GM21528 (cell line): ENCODE measurements around the gene MAP2K4.
"Not testable (repeated sequence)": the region's sequence is repeated elsewhere in the genome, so short reads cannot be mapped to it uniquely, and the experiment has no call there.

Source experiments
- ATAC-seq: cut with Tn5 transposase; IDR thresholded peaks from one replicate; pipeline ENCODE4 v1.9.1; 2021; ENCODE audit warnings: mild to moderate bottlenecking, moderate library complexity; ENCODE audit not compliant: unreplicated experiment, low FRiP score

MAP2K4 gene

GRCh38 chr17:12134587-12134986 is 113.9 kb downstream of the MAP2K4 start:
- no peak for ATAC-seq

- no peak for ATAC-seq
These were observed 115.6 kb downstream of the MAP2K4 start for GRCh38 chr17:12136243-12136642.

GRCh38 chr17:12136646-12137045 is 116.0 kb downstream of the MAP2K4 start:
- ATAC-seq = no peak

GRCh38 chr17:12137859-12138258 is 117.2 kb downstream of the MAP2K4 start:
- no peak for ATAC-seq

- ATAC-seq = no peak
These were observed 120.0 kb downstream of the MAP2K4 start for GRCh38 chr17:12140685-12141084.

- ATAC-seq = not testable (repeated sequence)
These were observed 141.5 kb downstream of the MAP2K4 start for GRCh38 chr17:12162187-12162586.

- ATAC-seq = no peak
These were observed 143.4 kb downstream of the MAP2K4 start for GRCh38 chr17:12164085-12164484.

- no peak for ATAC-seq
These were observed 158.1 kb downstream of the MAP2K4 start for GRCh38 chr17:12178644-12179330.

- no peak for ATAC-seq
These were observed 160.1 kb downstream of the MAP2K4 start for GRCh38 chr17:12180644-12181261.

GRCh38 chr17:12187658-12188057 is 167.0 kb downstream of the MAP2K4 start:
- ATAC-seq = no peak

- no peak for ATAC-seq
These were observed 172.6 kb downstream of the MAP2K4 start for GRCh38 chr17:12193144-12193735.
